K562 (cell line): ENCODE measurements around the gene ABHD14A. TPM values are rescaled to one million over a fixed set of nuclear protein-coding genes. Genes with fewer than 3 reads are reported as not detected.

ENCODE experiments used
- ATAC-seq: fragments of 200-7000 bp; cut with Tn5 transposase; 3 replicates; pipeline ENCODE4 v1.9.1; 2020; ENCODE audit warnings: moderate library complexity
- BruUV-seq: library from RNA; stranded (reverse); fragments of 400-500 nt; replicated peaks from 2 replicates; lab custom pipeline; 2021; lab: Mats Ljungman, UMichigan
- CTCF ChIA-PET: fragments of 300-600 bp; formaldehyde crosslinking; extraction: SDS; loops from one replicate; lab custom pipeline; 2021; ENCODE audit warnings: low intra/inter-chr PET ratio; lab: Yijun Ruan, JAX
- POLR2A ChIA-PET: fragments of 300-600, 350-650 bp; sonication (Branson Sonifier 250); formaldehyde crosslinking; extraction: SDS; loops from one replicate; lab custom pipeline; 2021; ENCODE audit warnings: antibody characterized with exemption, inconsistent platforms; lab: Yijun Ruan, JAX
- DNase-seq, 4 experiments: peaks; one replicate each; pipeline versions ENCODE4 v3.0.0 to v3.0.0-alpha.2; 2011 to 2018; ENCODE audit warnings: low spot score in 3 of 4, mixed read lengths in 3 of 4; ENCODE audit errors: extremely low read depth in 1 of 4
- FAIRE-seq: peaks from 2 replicates; lab custom pipeline; 2011; peaks lifted over from hg19 to GRCh38; lab: Jason Lieb, UNC
- H2AFZ ChIP-seq: 2 replicates; pipeline ENCODE4 v1.6.0; 2011; ENCODE audit warnings: low read depth, low read length, control low read depth, inconsistent platforms
- H3K27ac ChIP-seq: fragments of 200-600 bp; 3 replicates; pipeline ENCODE4 v1.8.0; 2011; ENCODE audit warnings: low read depth, mild to moderate bottlenecking, control low read depth, inconsistent platforms, low read length, moderate library complexity, mixed read lengths; ENCODE audit errors: extremely low read depth
- H3K27me3 ChIP-seq, 2 experiments: fragments of 300-600 bp in 1 of 2; 2 replicates in 1 of 2; 3 replicates in 1 of 2; pipeline versions ENCODE4 v1.6.0 to v1.8.0; 2011; ENCODE audit warnings: inconsistent platforms in 2 of 2, low read length in 2 of 2, mild to moderate bottlenecking in 1 of 2, mixed read lengths in 1 of 2, moderate library complexity in 1 of 2; ENCODE audit not compliant: control insufficient read depth in 2 of 2, insufficient read depth in 2 of 2
- H3K36me3 ChIP-seq: fragments of 300-600 bp; 3 replicates; pipeline ENCODE4 v1.8.0; 2011; ENCODE audit warnings: mild to moderate bottlenecking, low read length, inconsistent platforms; ENCODE audit not compliant: control insufficient read depth, insufficient read depth
- H3K4me1 ChIP-seq, 2 experiments: fragments of 200-600 bp in 1 of 2; replicated peaks in 1 of 2; 2 replicates in 1 of 2; 3 replicates in 1 of 2; pipeline versions ENCODE4 v1.5.1 to v1.8.0; 2011; ENCODE audit warnings: inconsistent platforms in 2 of 2, low read length in 2 of 2, mild to moderate bottlenecking in 1 of 2, mixed read lengths in 1 of 2, moderate library complexity in 1 of 2; ENCODE audit not compliant: control insufficient read depth in 2 of 2, insufficient read depth in 2 of 2
- H3K4me2 ChIP-seq: 2 replicates; pipeline ENCODE4 v1.6.1; 2011; ENCODE audit warnings: low read length, control low read depth, inconsistent platforms, mixed read lengths; ENCODE audit not compliant: insufficient read depth
- H3K4me3 ChIP-seq: fragments of 200-600 bp; sonication (generic), shearing (Covaris generic); 2 replicates; pipeline ENCODE4 v1.5.1; 2016; ENCODE audit warnings: control low read depth, inconsistent platforms
- H3K79me2 ChIP-seq: fragments of 200-600 bp; 3 replicates; pipeline ENCODE4 v1.8.0; 2011; ENCODE audit warnings: low read length, inconsistent platforms; ENCODE audit not compliant: control insufficient read depth, insufficient read depth
- H3K9ac ChIP-seq, 2 experiments: 2 replicates each; pipeline versions ENCODE4 v1.6.0 to v1.6.1; 2011; ENCODE audit warnings: low read depth in 2 of 2, low read length in 2 of 2, control low read depth in 1 of 2, inconsistent platforms in 1 of 2, mild to moderate bottlenecking in 1 of 2, mixed read lengths in 1 of 2; ENCODE audit not compliant: insufficient read depth in 1 of 2
- H3K9me1 ChIP-seq: one replicate; pipeline ENCODE4 v1.6.0; 2011; ENCODE audit warnings: inconsistent platforms, mild to moderate bottlenecking, low read length, moderate library complexity; ENCODE audit not compliant: control insufficient read depth, insufficient read depth
- H3K9me3 ChIP-seq: replicated peaks from 2 replicates; pipeline ENCODE4 v1.5.1; 2011; ENCODE audit warnings: low read depth, low read length, inconsistent platforms; ENCODE audit not compliant: control insufficient read depth, insufficient read depth
- H4K20me1 ChIP-seq: replicated peaks from 2 replicates; pipeline ENCODE4 v1.6.1; 2011; ENCODE audit warnings: low read length, inconsistent platforms, mixed read lengths; ENCODE audit not compliant: control insufficient read depth, insufficient read depth
- GABPB2 ChIP-seq: fragments of 250-450 bp; sonication (Bioruptor Pico); conservative IDR thresholded peaks from 2 replicates; pipeline ENCODE4 v1.5.1; 2021; ENCODE audit warnings: mild to moderate bottlenecking
- HDAC1 ChIP-seq, 2 experiments: fragments of 450-650 bp; IDR thresholded peaks; 2 replicates each; pipeline ENCODE4 v1.6.1; 2016 to 2017; ENCODE audit warnings: inconsistent platforms in 1 of 2, mild to moderate bottlenecking in 1 of 2, moderate library complexity in 1 of 2
- NBN ChIP-seq: fragments of 450-650 bp; IDR thresholded peaks from 2 replicates; pipeline ENCODE4 v1.6.1; 2016; ENCODE audit warnings: low read depth, mild to moderate bottlenecking
- POLR2G ChIP-seq: fragments of 200-400 bp; formaldehyde crosslinking; IDR thresholded peaks from 2 replicates; pipeline ENCODE4 v1.6.1; 2017; ENCODE audit warnings: low read depth, mild to moderate bottlenecking, antibody characterized with exemption, low read length, moderate library complexity
- ZFX ChIP-seq: sonication (generic); formaldehyde crosslinking; IDR thresholded peaks from 2 replicates; pipeline ENCODE4 v1.8.0; 2022; ENCODE audit warnings: mild to moderate bottlenecking, missing genetic modification reagents, moderate library complexity
- WGBS: fragments of 100-300 bp; shearing (Covaris generic); methylation state at CpG from one replicate; pipeline ENCODE4 v1.1.6; 2016; ENCODE audit warnings: low coverage, mixed read lengths; ENCODE audit not compliant: insufficient coverage; ENCODE audit errors: missing lambda C conversion rate; 5-methylcytosine and 5-hydroxymethylcytosine counted together
- in situ Hi-C: fragments of 300-500 bp; cut with MboI; formaldehyde crosslinking; loops from 4 replicates; pipeline ENCODE4 v1.15.0; 2018; ENCODE audit warnings: inconsistent platforms, mixed read lengths
- intact Hi-C: fragments of 100-400 bp; cut with micrococcal nuclease; formaldehyde crosslinking; loops from 2 replicates; pipeline ENCODE4 v1.14.2; 2022
- polyA plus RNA-seq, 8 experiments: library from polyadenylated mRNA; depleted of rRNA in 4 of 8; stranded (reverse) in 5 of 8; unstranded in 3 of 8; fragments of >200 nt; fragmentation: Nextera tagmentation in 2 of 8; fragmentation: Illumina TruSeq in 1 of 8; extraction: Ambion mirVana in 2 of 8; extraction: Trizol in 1 of 8; gene quantifications; 2 replicates each; pipeline versions ENCODE4 v1.2.1 to v1.2.3, GENCODE V29; 2011 to 2014; ENCODE audit warnings: inconsistent platforms in 1 of 8, missing spikeins in 1 of 8
- total RNA-seq, 7 experiments: library from RNA; depleted of rRNA in 6 of 7; stranded (reverse); fragments of >200 nt in 6 of 7; fragmentation: Illumina TruSeq in 2 of 7; extraction: Trizol in 2 of 7; gene quantifications; 2 replicates each; pipeline versions ENCODE4 v1.2.1 to v1.2.3, GENCODE V29; 2011 to 2021; ENCODE audit warnings: low replicate concordance in 1 of 7
- TF ChIP-seq, protein P1 (sequence below): fragments of 250-450 bp; sonication (Bioruptor Pico); IDR thresholded peaks from 2 replicates; pipeline ENCODE4 v1.5.0; 2021; ENCODE audit warnings: mild to moderate bottlenecking, borderline replicate concordance
- TF ChIP-seq, protein P2 (sequence below): sonication (generic); formaldehyde crosslinking; IDR thresholded peaks from 2 replicates; pipeline ENCODE4 v1.8.0; 2023; ENCODE audit warnings: missing genetic modification reagents, mild to moderate bottlenecking, borderline replicate concordance
- TF ChIP-seq, protein P3 (sequence below): fragments of 250-450 bp; sonication (Bioruptor Pico); IDR thresholded peaks from 2 replicates; pipeline ENCODE4 v1.4.0; 2020; ENCODE audit warnings: mild to moderate bottlenecking

The ABHD14A gene
- total and polyA plus RNA-seq, 9 of the 15 experiments (the other 6 are each of a cell fraction or from before 2014, with no cell fraction given) = 0.90 to 10.5 (median 8.3) TPM

DNA sequence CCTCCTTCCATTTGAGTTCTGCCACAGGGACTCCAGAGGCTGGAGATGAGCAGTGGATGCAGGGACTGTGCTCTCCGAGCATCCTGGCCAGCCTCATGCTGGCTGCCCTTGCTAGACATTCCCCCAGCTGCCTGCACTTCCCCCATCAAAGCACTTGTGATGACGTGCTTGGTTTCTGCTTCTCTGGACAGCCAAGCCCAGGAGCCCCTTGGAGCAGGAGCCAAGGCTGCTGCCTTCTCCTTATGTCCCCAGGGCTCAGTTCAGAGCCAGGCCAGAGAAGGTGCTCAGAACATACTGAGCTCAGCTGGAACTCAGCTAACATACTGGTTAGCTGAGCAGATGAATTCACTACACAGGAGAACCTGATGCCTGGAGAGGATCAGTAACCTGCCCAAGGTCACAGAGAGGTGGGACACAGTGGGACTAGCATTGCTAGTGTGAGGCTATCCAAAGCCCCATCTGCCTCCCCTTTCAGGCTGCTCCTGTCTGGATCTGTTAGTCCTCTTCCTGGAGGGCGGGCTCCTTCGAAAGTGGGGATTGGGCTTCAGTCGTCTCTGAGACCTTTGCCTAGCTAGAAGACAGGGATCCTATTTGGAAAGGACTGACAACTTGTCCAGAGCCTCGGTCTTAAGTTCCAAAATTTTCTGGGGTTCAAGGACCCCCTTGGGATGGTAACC is 11.9 kb upstream of the ABHD14A start (continued):
- TF ChIP-seq, protein P1, sequence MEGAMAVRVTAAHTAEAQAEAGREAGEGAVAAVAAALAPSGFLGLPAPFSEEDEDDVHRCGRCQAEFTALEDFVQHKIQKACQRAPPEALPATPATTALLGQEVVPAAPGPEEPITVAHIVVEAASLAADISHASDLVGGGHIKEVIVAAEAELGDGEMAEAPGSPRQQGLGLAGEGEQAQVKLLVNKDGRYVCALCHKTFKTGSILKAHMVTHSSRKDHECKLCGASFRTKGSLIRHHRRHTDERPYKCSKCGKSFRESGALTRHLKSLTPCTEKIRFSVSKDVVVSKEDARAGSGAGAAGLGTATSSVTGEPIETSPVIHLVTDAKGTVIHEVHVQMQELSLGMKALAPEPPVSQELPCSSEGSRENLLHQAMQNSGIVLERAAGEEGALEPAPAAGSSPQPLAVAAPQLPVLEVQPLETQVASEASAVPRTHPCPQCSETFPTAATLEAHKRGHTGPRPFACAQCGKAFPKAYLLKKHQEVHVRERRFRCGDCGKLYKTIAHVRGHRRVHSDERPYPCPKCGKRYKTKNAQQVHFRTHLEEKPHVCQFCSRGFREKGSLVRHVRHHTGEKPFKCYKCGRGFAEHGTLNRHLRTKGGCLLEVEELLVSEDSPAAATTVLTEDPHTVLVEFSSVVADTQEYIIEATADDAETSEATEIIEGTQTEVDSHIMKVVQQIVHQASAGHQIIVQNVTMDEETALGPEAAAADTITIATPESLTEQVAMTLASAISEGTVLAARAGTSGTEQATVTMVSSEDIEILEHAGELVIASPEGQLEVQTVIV (CRISPR knock-in tag) = no peak
- no peak for TF ChIP-seq ZFX (CRISPR knock-in tag)

DNA sequence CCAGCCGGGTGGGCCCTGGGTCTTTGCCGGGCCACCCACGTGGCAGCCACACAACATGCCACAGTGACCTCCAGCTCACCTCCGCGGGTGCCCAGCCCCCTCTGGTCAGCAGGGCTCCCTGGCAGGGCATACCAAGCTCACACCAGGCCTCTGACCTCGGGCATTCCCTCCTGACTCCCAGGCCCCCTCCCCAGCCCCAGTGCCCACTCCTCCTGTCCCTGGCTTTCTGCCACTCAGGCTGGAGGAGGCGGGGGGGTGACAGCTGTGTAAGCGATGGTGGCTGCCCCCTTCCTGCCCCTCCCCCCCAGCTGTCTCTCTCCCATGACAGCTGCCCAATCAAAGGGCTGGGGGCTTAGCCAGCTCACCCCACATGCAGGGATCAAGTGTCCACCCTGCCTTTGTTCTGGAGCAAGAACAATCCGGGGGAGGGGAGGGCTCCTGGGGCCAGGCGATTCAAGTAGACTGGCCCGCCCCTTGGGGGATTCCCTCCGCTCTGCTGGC is 10.9 kb upstream of the ABHD14A start:
- Histone ChIP-seq H3K9me3 (no peaks in the 10 kb centered on the region), H3K27me3 (peaks cover 0 to 17% of the 10 kb centered on the region in 2 experiments; a peak in 2 of 5 replicates), H3K79me2 (no peaks in the 10 kb centered on the region; the same call in 2 of the 3 replicates), H2AFZ (no peak overlapping the region), H3K4me2 (no peak overlapping the region), H3K9me1 (peaks cover 3% of the 10 kb centered on the region), H3K4me3 (no peak overlapping the region), H4K20me1 (0 out of 2 replicates have a peak, but pooled peaks cover 6% of the 10 kb centered on the region), H3K4me1 (peaks cover 0 to 45% of the 10 kb centered on the region in 2 experiments; a peak in 3 of 5 replicates), H3K27ac (no peak overlapping the region), H3K36me3 (peaks cover 6% of the 10 kb centered on the region; the same call in 1 of the 3 replicates), H3K9ac (no peak overlapping the region)
- ChIA-PET CTCF (no interaction called here), POLR2A (interaction anchor here (1.1 to 1.9 kb wide), 2 partner anchors 15 to 21 kb away, joined by 3 to 6 read pairs; no protein-coding TSS in a partner anchor)
- no peak for DNase-seq
- FAIRE-seq = no peak
- TF ChIP-seq POLR2G (no peak), GABPB2 (CRISPR knock-in tag) (no peak), HDAC1 (IDR thresholded peaks at IDR 0.05) (no peak), NBN (no peak)
- TF ChIP-seq, protein P2, sequence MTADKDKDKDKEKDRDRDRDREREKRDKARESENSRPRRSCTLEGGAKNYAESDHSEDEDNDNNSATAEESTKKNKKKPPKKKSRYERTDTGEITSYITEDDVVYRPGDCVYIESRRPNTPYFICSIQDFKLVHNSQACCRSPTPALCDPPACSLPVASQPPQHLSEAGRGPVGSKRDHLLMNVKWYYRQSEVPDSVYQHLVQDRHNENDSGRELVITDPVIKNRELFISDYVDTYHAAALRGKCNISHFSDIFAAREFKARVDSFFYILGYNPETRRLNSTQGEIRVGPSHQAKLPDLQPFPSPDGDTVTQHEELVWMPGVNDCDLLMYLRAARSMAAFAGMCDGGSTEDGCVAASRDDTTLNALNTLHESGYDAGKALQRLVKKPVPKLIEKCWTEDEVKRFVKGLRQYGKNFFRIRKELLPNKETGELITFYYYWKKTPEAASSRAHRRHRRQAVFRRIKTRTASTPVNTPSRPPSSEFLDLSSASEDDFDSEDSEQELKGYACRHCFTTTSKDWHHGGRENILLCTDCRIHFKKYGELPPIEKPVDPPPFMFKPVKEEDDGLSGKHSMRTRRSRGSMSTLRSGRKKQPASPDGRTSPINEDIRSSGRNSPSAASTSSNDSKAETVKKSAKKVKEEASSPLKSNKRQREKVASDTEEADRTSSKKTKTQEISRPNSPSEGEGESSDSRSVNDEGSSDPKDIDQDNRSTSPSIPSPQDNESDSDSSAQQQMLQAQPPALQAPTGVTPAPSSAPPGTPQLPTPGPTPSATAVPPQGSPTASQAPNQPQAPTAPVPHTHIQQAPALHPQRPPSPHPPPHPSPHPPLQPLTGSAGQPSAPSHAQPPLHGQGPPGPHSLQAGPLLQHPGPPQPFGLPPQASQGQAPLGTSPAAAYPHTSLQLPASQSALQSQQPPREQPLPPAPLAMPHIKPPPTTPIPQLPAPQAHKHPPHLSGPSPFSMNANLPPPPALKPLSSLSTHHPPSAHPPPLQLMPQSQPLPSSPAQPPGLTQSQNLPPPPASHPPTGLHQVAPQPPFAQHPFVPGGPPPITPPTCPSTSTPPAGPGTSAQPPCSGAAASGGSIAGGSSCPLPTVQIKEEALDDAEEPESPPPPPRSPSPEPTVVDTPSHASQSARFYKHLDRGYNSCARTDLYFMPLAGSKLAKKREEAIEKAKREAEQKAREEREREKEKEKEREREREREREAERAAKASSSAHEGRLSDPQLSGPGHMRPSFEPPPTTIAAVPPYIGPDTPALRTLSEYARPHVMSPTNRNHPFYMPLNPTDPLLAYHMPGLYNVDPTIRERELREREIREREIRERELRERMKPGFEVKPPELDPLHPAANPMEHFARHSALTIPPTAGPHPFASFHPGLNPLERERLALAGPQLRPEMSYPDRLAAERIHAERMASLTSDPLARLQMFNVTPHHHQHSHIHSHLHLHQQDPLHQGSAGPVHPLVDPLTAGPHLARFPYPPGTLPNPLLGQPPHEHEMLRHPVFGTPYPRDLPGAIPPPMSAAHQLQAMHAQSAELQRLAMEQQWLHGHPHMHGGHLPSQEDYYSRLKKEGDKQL (CRISPR knock-in tag) = no peak
- TF ChIP-seq, protein P3, sequence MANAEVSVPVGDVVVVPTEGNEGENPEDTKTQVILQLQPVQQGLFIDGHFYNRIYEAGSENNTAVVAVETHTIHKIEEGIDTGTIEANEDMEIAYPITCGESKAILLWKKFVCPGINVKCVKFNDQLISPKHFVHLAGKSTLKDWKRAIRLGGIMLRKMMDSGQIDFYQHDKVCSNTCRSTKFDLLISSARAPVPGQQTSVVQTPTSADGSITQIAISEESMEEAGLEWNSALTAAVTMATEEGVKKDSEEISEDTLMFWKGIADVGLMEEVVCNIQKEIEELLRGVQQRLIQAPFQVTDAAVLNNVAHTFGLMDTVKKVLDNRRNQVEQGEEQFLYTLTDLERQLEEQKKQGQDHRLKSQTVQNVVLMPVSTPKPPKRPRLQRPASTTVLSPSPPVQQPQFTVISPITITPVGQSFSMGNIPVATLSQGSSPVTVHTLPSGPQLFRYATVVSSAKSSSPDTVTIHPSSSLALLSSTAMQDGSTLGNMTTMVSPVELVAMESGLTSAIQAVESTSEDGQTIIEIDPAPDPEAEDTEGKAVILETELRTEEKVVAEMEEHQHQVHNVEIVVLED (CRISPR knock-in tag) = no peak
- BruUV-seq = no TSS peak
- ATAC-seq = no peak
- intact Hi-C loops = no loop called here
- 33% methylated on average over 4 of the region's 12 CpGs for WGBS
- in situ Hi-C loops = no loop called here
